ENCODE results near the gene AUNIP. TPM values are rescaled to one million over a fixed set of nuclear protein-coding genes. Genes with fewer than 3 reads are reported as not detected.

AUNIP gene
- total RNA-seq, 3 donors from 2014 or later, result 0.28 to 1.5 (median 0.35) TPM

DNA sequence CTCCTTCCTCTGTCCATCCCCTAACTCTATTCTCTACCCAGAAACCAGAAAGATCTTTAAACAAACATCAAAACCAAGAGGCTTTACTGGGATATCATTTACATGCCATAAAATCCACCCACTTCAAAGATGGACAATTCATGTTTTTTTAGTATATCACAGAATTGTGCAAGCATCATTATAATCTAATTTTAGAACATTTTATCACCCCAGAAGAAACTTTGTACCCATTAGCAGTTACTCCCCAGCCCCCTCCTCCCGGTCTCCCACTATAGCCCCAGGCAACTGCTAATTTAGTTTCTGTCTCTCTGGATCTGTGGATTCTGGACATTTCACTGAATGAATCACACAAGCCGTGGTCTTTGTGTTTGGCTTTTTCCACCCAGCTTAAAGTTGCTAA lies 64.0 kb downstream of the AUNIP start:
- Histone ChIP-seq H3K9me3 (no peaks in the 10 kb centered on the region), H3K4me1 (ENCODE audit: low read depth) (no peaks in the 10 kb centered on the region), H3K4me3 (no peak overlapping the region), H3K36me3 (ENCODE audit: low read depth) (no peaks in the 10 kb centered on the region)
- ATAC-seq (no peak), DNase-seq (no peak)
- TF ChIP-seq, protein P1, sequence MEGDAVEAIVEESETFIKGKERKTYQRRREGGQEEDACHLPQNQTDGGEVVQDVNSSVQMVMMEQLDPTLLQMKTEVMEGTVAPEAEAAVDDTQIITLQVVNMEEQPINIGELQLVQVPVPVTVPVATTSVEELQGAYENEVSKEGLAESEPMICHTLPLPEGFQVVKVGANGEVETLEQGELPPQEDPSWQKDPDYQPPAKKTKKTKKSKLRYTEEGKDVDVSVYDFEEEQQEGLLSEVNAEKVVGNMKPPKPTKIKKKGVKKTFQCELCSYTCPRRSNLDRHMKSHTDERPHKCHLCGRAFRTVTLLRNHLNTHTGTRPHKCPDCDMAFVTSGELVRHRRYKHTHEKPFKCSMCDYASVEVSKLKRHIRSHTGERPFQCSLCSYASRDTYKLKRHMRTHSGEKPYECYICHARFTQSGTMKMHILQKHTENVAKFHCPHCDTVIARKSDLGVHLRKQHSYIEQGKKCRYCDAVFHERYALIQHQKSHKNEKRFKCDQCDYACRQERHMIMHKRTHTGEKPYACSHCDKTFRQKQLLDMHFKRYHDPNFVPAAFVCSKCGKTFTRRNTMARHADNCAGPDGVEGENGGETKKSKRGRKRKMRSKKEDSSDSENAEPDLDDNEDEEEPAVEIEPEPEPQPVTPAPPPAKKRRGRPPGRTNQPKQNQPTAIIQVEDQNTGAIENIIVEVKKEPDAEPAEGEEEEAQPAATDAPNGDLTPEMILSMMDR (IDR thresholded peaks at IDR 0.05), result no peak
- intact Hi-C loops (cut with DNase I, micrococcal nuclease), result loop anchor here (5.0 to 10.0 kb wide), 2 partner anchors 180 to 188 kb away; partner anchors contain the start of gene MAN1C1 (in 1 of the 2)

DNA sequence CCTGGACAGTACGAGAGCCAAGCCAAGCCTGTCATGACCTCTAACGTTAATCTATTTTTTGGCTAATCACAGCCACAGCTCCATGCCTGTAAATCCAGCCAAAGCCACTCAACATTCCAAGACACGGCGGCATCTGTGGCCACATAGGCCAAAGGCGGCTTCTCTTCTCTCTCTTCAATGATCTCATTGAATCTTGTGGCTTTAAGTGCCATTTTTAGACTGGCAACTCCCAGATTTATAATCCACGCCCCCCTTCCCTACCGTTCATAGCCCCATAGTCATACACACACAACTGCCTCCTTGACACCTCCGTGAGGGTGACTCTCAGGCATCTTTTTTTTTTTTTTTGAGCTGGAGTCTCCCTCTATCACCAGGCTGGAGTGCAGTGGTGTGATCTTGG lies 64.9 kb downstream of the AUNIP start:
- no peak overlapping the region for H3K4me3 ChIP-seq
- H3K9me3 ChIP-seq, result no peaks in the 10 kb centered on the region
- ATAC-seq (no peak), DNase-seq (no peak)
- intact Hi-C loops (cut with DNase I, micrococcal nuclease), result loop anchor here in 1 of 2 donors (10.0 kb wide), 1 partner anchor 180 kb away; the partner anchor contains the start of gene MAN1C1
- TF ChIP-seq, protein P1 (IDR thresholded peaks at IDR 0.05), result no peak
- no peaks in the 10 kb centered on the region for H3K36me3 ChIP-seq (ENCODE audit: low read depth)
- H3K4me1 ChIP-seq (ENCODE audit: low read depth), result no peaks in the 10 kb centered on the region

DNA sequence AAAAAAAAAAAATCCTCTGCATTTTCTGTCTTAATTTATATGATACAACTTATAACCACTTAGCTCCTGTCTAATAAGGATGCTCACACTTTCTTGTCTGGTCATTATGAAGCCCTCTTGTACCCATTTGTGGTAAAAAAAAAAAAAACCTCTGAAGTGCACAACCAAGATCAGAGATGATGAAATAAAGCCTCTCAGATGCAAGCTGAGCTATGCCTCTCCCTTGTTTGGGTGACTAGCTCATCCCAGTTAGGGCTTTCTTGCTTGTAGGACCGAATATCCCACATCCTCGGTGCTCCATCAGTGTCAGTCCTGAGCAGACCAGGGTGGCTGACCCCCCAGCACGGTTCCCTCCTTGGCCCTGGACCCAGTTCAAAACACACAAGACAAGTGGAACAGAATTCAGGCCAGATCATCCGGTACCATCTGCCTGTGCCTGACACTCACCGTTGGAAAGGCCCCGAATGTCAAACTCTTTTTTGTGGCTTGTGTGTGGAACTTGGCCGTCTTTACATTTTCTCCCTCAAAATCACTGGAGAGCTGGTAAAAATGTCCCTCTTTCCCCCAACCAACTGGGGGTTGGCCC lies 65.6 kb downstream of the AUNIP start:
- no peak for DNase-seq
- TF ChIP-seq, protein P1 (IDR thresholded peaks at IDR 0.05), result no peak
- intact Hi-C loops (cut with DNase I, micrococcal nuclease), result loop anchor here in 1 of 2 donors (10.0 kb wide), 1 partner anchor 179 kb away; the partner anchor contains the start of gene MAN1C1
- Histone ChIP-seq H3K36me3 (ENCODE audit: low read depth) (no peaks in the 10 kb centered on the region), H3K4me3 (no peak overlapping the region), H3K9me3 (no peaks in the 10 kb centered on the region), H3K4me1 (ENCODE audit: low read depth) (no peaks in the 10 kb centered on the region)
- ATAC-seq, result no peak

DNA sequence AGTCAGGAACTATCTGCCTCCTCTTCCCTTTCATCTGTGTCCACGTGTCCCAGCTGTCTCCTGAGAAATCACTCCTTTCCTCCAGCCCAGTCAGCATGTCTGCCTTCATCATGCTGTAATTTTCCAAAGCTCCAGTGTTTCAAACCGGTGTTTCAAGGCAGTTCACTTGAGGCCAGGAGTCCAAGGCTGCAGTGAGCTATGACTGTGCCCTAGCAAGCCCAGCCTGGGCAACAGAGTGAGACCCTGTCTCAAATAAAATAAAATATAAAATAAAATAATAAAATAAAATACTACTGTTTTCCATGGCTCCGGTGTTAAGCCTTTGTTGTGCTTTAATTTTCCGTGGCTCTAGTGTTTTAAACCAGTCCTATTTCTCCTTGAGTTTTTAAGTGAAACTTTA lies 67.1 kb downstream of the AUNIP start:
- intact Hi-C loops (cut with DNase I, micrococcal nuclease), result loop anchor here in 1 of 2 donors (10.0 kb wide), 1 partner anchor 177 kb away; the partner anchor contains the start of gene MAN1C1
- TF ChIP-seq, protein P1 (IDR thresholded peaks at IDR 0.05), result no peak

DNA sequence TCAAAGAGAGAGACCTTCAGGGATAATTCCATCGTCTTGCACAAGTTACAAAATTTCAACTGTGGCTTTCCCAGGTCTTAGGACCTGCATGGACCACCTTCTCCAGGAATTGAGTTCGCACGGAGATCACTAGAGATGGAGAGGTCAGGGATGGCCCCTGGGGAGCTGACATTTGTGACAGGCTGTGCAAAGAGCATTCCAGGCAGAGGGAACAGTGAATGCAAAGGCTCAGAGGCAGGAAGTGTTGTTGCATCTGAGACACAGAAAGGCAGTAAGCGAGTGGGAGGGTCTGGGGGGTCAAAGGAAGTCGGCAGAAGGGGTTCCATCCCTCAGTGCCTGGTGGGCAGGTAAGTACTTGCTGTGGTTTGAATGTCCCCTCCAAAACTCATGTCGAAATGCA lies 68.8 kb downstream of the AUNIP start:
- Histone ChIP-seq H3K36me3 (ENCODE audit: low read depth) (no peaks in the 10 kb centered on the region), H3K4me3 (no peak overlapping the region), H3K4me1 (ENCODE audit: low read depth) (no peaks in the 10 kb centered on the region), H3K9me3 (no peaks in the 10 kb centered on the region)
- ATAC-seq (no peak), DNase-seq (no peak)
- TF ChIP-seq, protein P1 (IDR thresholded peaks at IDR 0.05), result no peak
- intact Hi-C loops (cut with DNase I, micrococcal nuclease), result loop anchor here in 1 of 2 donors (10.0 kb wide), 1 partner anchor 176 kb away; the partner anchor contains the start of gene MAN1C1

More for the DNA sequence above, 67.1 kb downstream of the AUNIP start:
- Histone ChIP-seq H3K9me3 (no peaks in the 10 kb centered on the region), H3K4me3 (no peak overlapping the region), H3K36me3 (ENCODE audit: low read depth) (no peaks in the 10 kb centered on the region), H3K4me1 (ENCODE audit: low read depth) (no peaks in the 10 kb centered on the region)
- no peak for DNase-seq
- ATAC-seq, result no peak

All from mucosa of descending colon (tissue), 3 donors.